ENCODE results near the gene BRCC3. TPM values are rescaled to one million over a fixed set of nuclear protein-coding genes. Genes with fewer than 3 reads are reported as not detected.

Gene BRCC3
- total and polyA plus RNA-seq, 2 donors (not counting 3 experiments of a cell fraction or from before 2014, with no cell fraction given): 12.4 to 25.5 TPM

DNA sequence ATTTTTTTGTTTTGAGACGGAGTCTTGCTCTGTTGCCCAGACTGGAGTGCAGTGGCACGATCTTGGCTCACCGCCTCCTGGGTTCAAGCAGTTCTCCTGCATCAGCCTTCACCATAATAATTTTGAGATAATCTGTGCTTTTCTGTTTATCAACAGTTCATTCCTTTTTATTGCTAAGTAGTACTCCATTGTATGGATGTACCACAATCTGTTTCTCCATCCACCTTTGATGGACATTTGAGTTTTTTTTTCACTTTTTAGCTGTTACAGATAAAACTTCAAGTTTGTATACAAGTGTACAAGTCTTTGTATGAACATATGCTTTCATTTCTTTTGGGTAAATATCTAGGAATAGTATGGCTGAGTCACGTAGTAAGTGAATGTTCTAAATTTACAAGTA lies 35.6 kb upstream of the BRCC3 start:
- TF ChIP-seq EZH2 (IDR thresholded peaks at IDR 0.05; ENCODE audit: borderline replicate concordance, low read depth, low read length, severe bottlenecking): no peak
- TF ChIP-seq JUN (IDR thresholded peaks at IDR 0.05; ENCODE audit: borderline replicate concordance, insufficient read depth, insufficient read length, low read depth): no peak
- no peak for TF ChIP-seq POLR2AphosphoS5 (IDR thresholded peaks at IDR 0.05; ENCODE audit: insufficient read depth, low read depth, low read length)
- no peak for TF ChIP-seq MYC (IDR thresholded peaks at IDR 0.05; ENCODE audit: low read depth, low read length)
- no peak for TF ChIP-seq FOS (IDR thresholded peaks at IDR 0.05; ENCODE audit: borderline replicate concordance, insufficient read depth, low read length)
- H3K36me3 ChIP-seq (ENCODE audit: control insufficient read depth in 2 of 2, extremely low read depth in 1 of 2, insufficient read depth in 2 of 2, low read length in 2 of 2): no peaks in the 10 kb centered on the region

DNA sequence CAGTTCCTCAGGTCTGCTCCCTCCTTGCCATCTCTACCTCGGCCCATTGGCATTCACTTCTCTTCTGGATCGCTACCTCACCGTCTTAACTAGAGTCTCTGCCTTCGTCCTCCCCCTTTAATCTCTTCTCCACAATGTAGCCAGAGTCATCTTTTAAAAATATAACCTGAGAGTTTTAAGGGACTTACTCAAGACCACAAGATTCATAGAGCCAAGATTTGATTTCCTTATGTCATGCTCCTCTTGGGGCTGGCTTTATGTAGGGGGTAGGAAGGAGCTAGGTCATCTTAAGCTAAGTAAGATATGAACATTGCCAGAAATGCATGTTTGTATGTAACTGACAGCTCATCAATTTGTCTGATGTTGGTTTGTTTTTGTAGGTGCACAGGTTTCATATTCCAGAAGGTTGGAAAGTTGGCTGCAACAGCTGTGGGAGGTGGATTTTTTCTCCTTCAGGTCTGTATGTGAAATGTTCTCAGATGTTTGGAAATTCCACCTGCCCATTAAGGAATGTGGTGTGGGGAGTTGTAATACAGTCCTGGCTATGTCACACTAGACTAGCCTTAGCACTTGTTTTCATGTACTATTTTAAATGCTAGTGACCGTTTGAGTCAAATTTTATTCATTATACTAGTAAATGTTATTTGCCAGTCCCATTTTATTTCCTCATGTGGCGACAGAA lies 25.0 kb upstream of the BRCC3 start:
- intact Hi-C loops (cut with micrococcal nuclease) (no loop called here), dilution Hi-C loops (cut with MboI; ENCODE audit: extremely low pct_ligation_motif_present, low sequenced_read_pairs) (no loop called here)
- Histone ChIP-seq H3K4me3 (replicated peaks in 1 of 3; ENCODE audit: insufficient read depth in 1 of 3, low read depth in 1 of 3, low read length in 3 of 3) (no peak overlapping the region), H3K9ac (replicated peaks; ENCODE audit: extremely low read depth, insufficient read depth, low read length) (no peak overlapping the region), H3K9me3 (replicated peaks; ENCODE audit: control insufficient read depth, insufficient read depth, low read length) (no peaks in the 10 kb centered on the region), H4K20me1 (replicated peaks; ENCODE audit: control insufficient read depth, extremely low read depth, insufficient read depth, low read length) (no peaks in the 10 kb centered on the region), H3K4me2 (ENCODE audit: insufficient read depth, low read length) (no peak overlapping the region), H3K36me3 (ENCODE audit: control insufficient read depth in 2 of 2, extremely low read depth in 1 of 2, insufficient read depth in 2 of 2, low read length in 2 of 2) (peaks cover 0 to 2% of the 10 kb centered on the region in 2 experiments), H2AFZ (ENCODE audit: low read depth, low read length) (no peak overlapping the region), H3K27ac (ENCODE audit: insufficient read depth, low read depth, low read length) (no peak overlapping the region), H3K9me1 (replicated peaks; ENCODE audit: control insufficient read depth, extremely low read depth, insufficient read depth, low read length) (no peaks in the 10 kb centered on the region), H3K79me2 (ENCODE audit: control insufficient read depth, insufficient read depth, low read length) (no peaks in the 10 kb centered on the region), H3K4me1 (ENCODE audit: control insufficient read depth, extremely low read depth, insufficient read depth, low read length) (no peaks in the 10 kb centered on the region), H3K27me3 (ENCODE audit: control insufficient read depth in 2 of 2, insufficient read depth in 2 of 2, low read length in 2 of 2) (no peaks in the 10 kb centered on the region)
- ChIA-PET POLR2A (no interaction called here), CTCF (interaction anchor here (1.2 kb wide), 1 partner anchor 22 kb away, joined by 3 read pairs; no protein-coding TSS in a partner anchor)
- TF ChIP-seq MYC (IDR thresholded peaks at IDR 0.05; ENCODE audit: low read depth, low read length): no peak
- TF ChIP-seq, protein P1, sequence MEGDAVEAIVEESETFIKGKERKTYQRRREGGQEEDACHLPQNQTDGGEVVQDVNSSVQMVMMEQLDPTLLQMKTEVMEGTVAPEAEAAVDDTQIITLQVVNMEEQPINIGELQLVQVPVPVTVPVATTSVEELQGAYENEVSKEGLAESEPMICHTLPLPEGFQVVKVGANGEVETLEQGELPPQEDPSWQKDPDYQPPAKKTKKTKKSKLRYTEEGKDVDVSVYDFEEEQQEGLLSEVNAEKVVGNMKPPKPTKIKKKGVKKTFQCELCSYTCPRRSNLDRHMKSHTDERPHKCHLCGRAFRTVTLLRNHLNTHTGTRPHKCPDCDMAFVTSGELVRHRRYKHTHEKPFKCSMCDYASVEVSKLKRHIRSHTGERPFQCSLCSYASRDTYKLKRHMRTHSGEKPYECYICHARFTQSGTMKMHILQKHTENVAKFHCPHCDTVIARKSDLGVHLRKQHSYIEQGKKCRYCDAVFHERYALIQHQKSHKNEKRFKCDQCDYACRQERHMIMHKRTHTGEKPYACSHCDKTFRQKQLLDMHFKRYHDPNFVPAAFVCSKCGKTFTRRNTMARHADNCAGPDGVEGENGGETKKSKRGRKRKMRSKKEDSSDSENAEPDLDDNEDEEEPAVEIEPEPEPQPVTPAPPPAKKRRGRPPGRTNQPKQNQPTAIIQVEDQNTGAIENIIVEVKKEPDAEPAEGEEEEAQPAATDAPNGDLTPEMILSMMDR (IDR thresholded peaks at IDR 0.05; ENCODE audit: extremely low read depth in 1 of 2, insufficient read depth in 1 of 2, low read depth in 1 of 2, low read length in 2 of 2): no peak
- BruUV-seq (replicated peaks): no TSS peak
- FAIRE-seq (no peak), DNase-seq (ENCODE audit: low read depth, low spot score) (no peak)

More for the DNA sequence above, 35.6 kb upstream of the BRCC3 start:
- Histone ChIP-seq H3K4me1 (ENCODE audit: control insufficient read depth, extremely low read depth, insufficient read depth, low read length) (no peaks in the 10 kb centered on the region), H3K9me3 (replicated peaks; ENCODE audit: control insufficient read depth, insufficient read depth, low read length) (no peaks in the 10 kb centered on the region), H3K9ac (replicated peaks; ENCODE audit: extremely low read depth, insufficient read depth, low read length) (no peak overlapping the region), H3K4me3 (replicated peaks in 1 of 3; ENCODE audit: insufficient read depth in 1 of 3, low read depth in 1 of 3, low read length in 3 of 3) (no peak overlapping the region), H3K79me2 (ENCODE audit: control insufficient read depth, insufficient read depth, low read length) (peaks cover 8% of the 10 kb centered on the region), H3K27ac (ENCODE audit: insufficient read depth, low read depth, low read length) (no peak overlapping the region), H2AFZ (ENCODE audit: low read depth, low read length) (no peak overlapping the region), H4K20me1 (replicated peaks; ENCODE audit: control insufficient read depth, extremely low read depth, insufficient read depth, low read length) (no peaks in the 10 kb centered on the region), H3K4me2 (ENCODE audit: insufficient read depth, low read length) (no peak overlapping the region), H3K9me1 (replicated peaks; ENCODE audit: control insufficient read depth, extremely low read depth, insufficient read depth, low read length) (no peaks in the 10 kb centered on the region), H3K27me3 (ENCODE audit: control insufficient read depth in 2 of 2, insufficient read depth in 2 of 2, low read length in 2 of 2) (no peaks in the 10 kb centered on the region)
- intact Hi-C loops (cut with micrococcal nuclease): no loop called here
- FAIRE-seq (no peak), DNase-seq (ENCODE audit: low read depth, low spot score) (no peak)
- ChIA-PET CTCF (no interaction called here), POLR2A (no interaction called here)
- dilution Hi-C loops (cut with MboI; ENCODE audit: extremely low pct_ligation_motif_present, low sequenced_read_pairs): no loop called here
- BruUV-seq (replicated peaks): no TSS peak

All from endothelial cell of umbilical vein (primary cell).